H9 (cell line): Measurements from ENCODE around the gene CEP85L. TPM values are rescaled to one million over a fixed set of nuclear protein-coding genes. Genes with fewer than 3 reads are reported as not detected.

ENCODE experiments used
- DNase-seq: peaks from one replicate; pipeline ENCODE4 v3.0.0-alpha.2; 2017
- H2AFZ ChIP-seq: one replicate; pipeline ENCODE4 v1.6.1; 2013; ENCODE audit warnings: mild to moderate bottlenecking, low read length, control low read depth, moderate library complexity
- H2AK5ac ChIP-seq: 2 replicates; pipeline ENCODE4 v1.6.1; 2013; ENCODE audit warnings: low read length, control low read depth, mixed read lengths; ENCODE audit not compliant: insufficient read length
- H2BK120ac ChIP-seq: one replicate; pipeline ENCODE4 v1.6.1; 2013; ENCODE audit warnings: low read depth, mild to moderate bottlenecking, low read length, control low read depth, inconsistent platforms; ENCODE audit not compliant: poor library complexity, severe bottlenecking
- H2BK12ac ChIP-seq: 2 replicates; pipeline ENCODE4 v1.6.1; 2013; ENCODE audit warnings: low read length, control low read depth, mixed read lengths, low read depth; ENCODE audit not compliant: insufficient read length
- H2BK15ac ChIP-seq: 2 replicates; pipeline ENCODE4 v1.6.1; 2013; ENCODE audit warnings: low read depth, low read length, control low read depth
- H2BK20ac ChIP-seq: one replicate; pipeline ENCODE4 v1.6.1; 2013; ENCODE audit warnings: low read depth, mild to moderate bottlenecking, low read length, control low read depth, inconsistent platforms; ENCODE audit not compliant: poor library complexity, severe bottlenecking
- H2BK5ac ChIP-seq: 2 replicates; pipeline ENCODE4 v1.6.1; 2013; ENCODE audit warnings: low read length, control low read depth, mixed read lengths; ENCODE audit not compliant: insufficient read length
- H3K14ac ChIP-seq: 2 replicates; pipeline ENCODE4 v1.6.1; 2013; ENCODE audit warnings: low read length, control low read depth; ENCODE audit not compliant: insufficient read depth
- H3K18ac ChIP-seq: 2 replicates; pipeline ENCODE4 v1.6.1; 2013; ENCODE audit warnings: low read depth, mild to moderate bottlenecking, mixed read lengths, low read length, control low read depth; ENCODE audit not compliant: insufficient read length
- H3K23ac ChIP-seq: 2 replicates; pipeline ENCODE4 v1.6.1; 2013; ENCODE audit warnings: low read length, control low read depth, mixed read lengths, low read depth; ENCODE audit not compliant: insufficient read length
- H3K23me2 ChIP-seq: 2 replicates; pipeline ENCODE4 v1.6.1; 2013; ENCODE audit warnings: low read depth, mild to moderate bottlenecking, mixed read lengths, low read length, control low read depth; ENCODE audit not compliant: insufficient read length, poor library complexity, severe bottlenecking
- H3K27ac ChIP-seq: 2 replicates; pipeline ENCODE4 v1.5.1; 2013; ENCODE audit warnings: low read length, control low read depth, mixed read lengths, low read depth; ENCODE audit not compliant: insufficient read length
- H3K27me3 ChIP-seq: 2 replicates; pipeline ENCODE4 v1.6.1; 2013; ENCODE audit warnings: low read length, control low read depth, inconsistent platforms; ENCODE audit not compliant: insufficient read depth
- H3K4ac ChIP-seq: 2 replicates; pipeline ENCODE4 v1.6.1; 2013; ENCODE audit warnings: low read depth, mild to moderate bottlenecking, control low read depth, inconsistent platforms, low read length, moderate library complexity
- H3K4me1 ChIP-seq: 2 replicates; pipeline ENCODE4 v1.6.1; 2013; ENCODE audit warnings: low read length, control low read depth, inconsistent platforms; ENCODE audit not compliant: insufficient read depth
- H3K4me2 ChIP-seq: 2 replicates; pipeline ENCODE4 v1.6.1; 2013; ENCODE audit warnings: low read length, control low read depth, mixed read lengths; ENCODE audit not compliant: insufficient read length, insufficient read depth
- H3K56ac ChIP-seq: 2 replicates; pipeline ENCODE4 v1.6.1; 2013; ENCODE audit warnings: low read depth, mild to moderate bottlenecking, mixed read lengths, low read length, control low read depth; ENCODE audit not compliant: insufficient read length
- H3K79me1 ChIP-seq: 2 replicates; pipeline ENCODE4 v1.6.1; 2013; ENCODE audit warnings: low read depth, mild to moderate bottlenecking, moderate library complexity, low read length, control low read depth, inconsistent platforms; ENCODE audit not compliant: insufficient read depth, poor library complexity, severe bottlenecking
- H3K79me2 ChIP-seq: 2 replicates; pipeline ENCODE4 v1.6.1; 2013; ENCODE audit warnings: low read length, control low read depth, inconsistent platforms; ENCODE audit not compliant: insufficient read depth
- H3K9ac ChIP-seq: 2 replicates; pipeline ENCODE4 v1.6.1; 2013; ENCODE audit warnings: low read length, control low read depth, mixed read lengths; ENCODE audit not compliant: insufficient read length; ENCODE audit errors: extremely low read depth
- H3K9me3 ChIP-seq: one replicate; pipeline ENCODE4 v1.6.1; 2013; ENCODE audit warnings: low read depth, low read length, inconsistent platforms; ENCODE audit not compliant: control insufficient read depth
- H3T11ph ChIP-seq: one replicate; pipeline ENCODE4 v1.6.1; 2013; ENCODE audit warnings: mild to moderate bottlenecking, low read length, control low read depth, inconsistent platforms
- H4K20me1 ChIP-seq: one replicate; pipeline ENCODE4 v1.6.1; 2013; ENCODE audit not compliant: control insufficient read depth, insufficient read length, insufficient read depth
- H4K5ac ChIP-seq: 2 replicates; pipeline ENCODE4 v1.6.1; 2013; ENCODE audit warnings: low read depth, mild to moderate bottlenecking, mixed read lengths, low read length, control low read depth; ENCODE audit not compliant: insufficient read length
- H4K8ac ChIP-seq: replicated peaks from 2 replicates; pipeline ENCODE4 v1.6.1; 2013; ENCODE audit warnings: low read length, control low read depth, mixed read lengths, low read depth; ENCODE audit not compliant: insufficient read length
- H4K91ac ChIP-seq: 2 replicates; pipeline ENCODE4 v1.6.1; 2013; ENCODE audit warnings: low read depth, mild to moderate bottlenecking, moderate library complexity, mixed read lengths, low read length, control low read depth; ENCODE audit not compliant: insufficient read length
- H3K27ac Mint-ChIP-seq, 3 experiments: 2 replicates in 2 of 3; 3 replicates in 1 of 3; pipeline ENCODE4 v1.8.0; 2020 to 2021; ENCODE audit warnings: mixed read lengths in 3 of 3, mild to moderate bottlenecking in 1 of 3, moderate library complexity in 1 of 3
- H3K27me3 Mint-ChIP-seq: 2 replicates; pipeline ENCODE4 v1.8.0; 2021; ENCODE audit warnings: low read depth, mild to moderate bottlenecking, moderate library complexity, mixed read lengths
- H3K36me3 Mint-ChIP-seq, 3 experiments: 2 replicates in 2 of 3; 3 replicates in 1 of 3; pipeline ENCODE4 v1.8.0; 2020 to 2021; ENCODE audit warnings: low read depth in 3 of 3, mixed read lengths in 3 of 3; ENCODE audit not compliant: insufficient read depth in 1 of 3
- H3K4me1 Mint-ChIP-seq, 2 experiments: 2 replicates each; pipeline ENCODE4 v1.8.0; 2020; ENCODE audit warnings: mixed read lengths in 2 of 2
- H3K4me3 Mint-ChIP-seq, 2 experiments: 2 replicates in 1 of 2; 3 replicates in 1 of 2; pipeline ENCODE4 v1.8.0; 2020 to 2021; ENCODE audit warnings: mild to moderate bottlenecking in 2 of 2, mixed read lengths in 2 of 2, moderate library complexity in 1 of 2
- H3K9me3 Mint-ChIP-seq, 2 experiments: 2 replicates in 1 of 2; 3 replicates in 1 of 2; pipeline ENCODE4 v1.8.0; 2020; ENCODE audit warnings: mild to moderate bottlenecking in 2 of 2, mixed read lengths in 2 of 2, moderate library complexity in 1 of 2
- CTCF ChIP-seq: fragments of 200-600 bp; sonication (generic); conservative IDR thresholded peaks from 3 replicates; pipeline ENCODE4 v1.8.0; 2021; ENCODE audit warnings: antibody characterized with exemption, mild to moderate bottlenecking
- WGBS: extraction: QIAGEN DNeasy Blood & Tissue Kit; methylation state at CpG from one replicate; pipeline ENCODE4 v1.1.7; 2013; ENCODE audit warnings: missing lambda C conversion rate, low lambda C conversion rate, mixed read lengths; ENCODE audit not compliant: insufficient read length; ENCODE audit errors: extremely low coverage; 5-methylcytosine and 5-hydroxymethylcytosine counted together
- total RNA-seq: library from RNA; stranded (reverse); gene quantifications from 2 replicates; pipeline ENCODE4 v1.2.1, GENCODE V29; 2021

The CEP85L gene
- total RNA-seq, 1 experiment from 2014 or later: 3.8 TPM

- H3K23ac ChIP-seq: no peak overlapping the region
These were observed 28.0 kb upstream of the CEP85L start for GRCh38 chr6:118679327-118679901.

More at GRCh38 chr6:118679327-118679901, 28.0 kb upstream of the CEP85L start:
- no peaks in the 10 kb centered on the region; the same call in 1 of the 2 replicates for H3K27me3 Mint-ChIP-seq
- no peak overlapping the region for H3K4me2 ChIP-seq
- no peaks in the 10 kb centered on the region for H3K9me3 ChIP-seq
- no peaks in the 10 kb centered on the region; the same call in 1 of the 2 replicates for H3K4me1 ChIP-seq
- no peaks in the 10 kb centered on the region for H4K20me1 ChIP-seq
- no peaks in the 10 kb centered on the region for H3K79me2 ChIP-seq
- no peak overlapping the region for H2AK5ac ChIP-seq
- H2BK120ac ChIP-seq: no peak overlapping the region
- no peak overlapping the region for H4K5ac ChIP-seq
- H3K23me2 ChIP-seq: no peaks in the 10 kb centered on the region
- WGBS: no CpG with 5 or more reads among the region's 1 CpG
- no peak overlapping the region for H2BK20ac ChIP-seq
- no peaks in the 10 kb centered on the region for H3K36me3 Mint-ChIP-seq
- no peak overlapping the region for H2BK12ac ChIP-seq
- no peak for TF ChIP-seq CTCF
- H2BK5ac ChIP-seq: no peak overlapping the region
- no peak overlapping the region for H3K4ac ChIP-seq
- no peaks in the 10 kb centered on the region for H3K9me3 Mint-ChIP-seq
- no peak overlapping the region for H4K8ac ChIP-seq
- H2AFZ ChIP-seq: no peak overlapping the region
- no peak overlapping the region for H4K91ac ChIP-seq
- no peak overlapping the region for H3K27ac Mint-ChIP-seq
- H3K14ac ChIP-seq: no peak overlapping the region
- H3K27me3 ChIP-seq: no peaks in the 10 kb centered on the region
- H3K4me1 Mint-ChIP-seq: peaks cover 0 to 2% of the 10 kb centered on the region in 2 experiments; a peak in 1 of 4 replicates
- no peak overlapping the region for H3K56ac ChIP-seq
- no peaks in the 10 kb centered on the region for H3K79me1 ChIP-seq
- H2BK15ac ChIP-seq: no peak overlapping the region
- no peak overlapping the region for H3K9ac ChIP-seq
- no peak for DNase-seq
- no peak overlapping the region for H3K4me3 Mint-ChIP-seq
- H3K27ac ChIP-seq: no peak overlapping the region
- no peak overlapping the region for H3K18ac ChIP-seq
- no peak overlapping the region for H3T11ph ChIP-seq
